ENCODE results near the gene ACAP1. TPM values are rescaled to one million over a fixed set of nuclear protein-coding genes. Genes with fewer than 3 reads are reported as not detected.

Gene ACAP1
- total and polyA plus RNA-seq, 9 of the 15 experiments (the other 6 are each of a cell fraction or from before 2014, with no cell fraction given): 0.15 to 8.5 (median 2.4) TPM

DNA sequence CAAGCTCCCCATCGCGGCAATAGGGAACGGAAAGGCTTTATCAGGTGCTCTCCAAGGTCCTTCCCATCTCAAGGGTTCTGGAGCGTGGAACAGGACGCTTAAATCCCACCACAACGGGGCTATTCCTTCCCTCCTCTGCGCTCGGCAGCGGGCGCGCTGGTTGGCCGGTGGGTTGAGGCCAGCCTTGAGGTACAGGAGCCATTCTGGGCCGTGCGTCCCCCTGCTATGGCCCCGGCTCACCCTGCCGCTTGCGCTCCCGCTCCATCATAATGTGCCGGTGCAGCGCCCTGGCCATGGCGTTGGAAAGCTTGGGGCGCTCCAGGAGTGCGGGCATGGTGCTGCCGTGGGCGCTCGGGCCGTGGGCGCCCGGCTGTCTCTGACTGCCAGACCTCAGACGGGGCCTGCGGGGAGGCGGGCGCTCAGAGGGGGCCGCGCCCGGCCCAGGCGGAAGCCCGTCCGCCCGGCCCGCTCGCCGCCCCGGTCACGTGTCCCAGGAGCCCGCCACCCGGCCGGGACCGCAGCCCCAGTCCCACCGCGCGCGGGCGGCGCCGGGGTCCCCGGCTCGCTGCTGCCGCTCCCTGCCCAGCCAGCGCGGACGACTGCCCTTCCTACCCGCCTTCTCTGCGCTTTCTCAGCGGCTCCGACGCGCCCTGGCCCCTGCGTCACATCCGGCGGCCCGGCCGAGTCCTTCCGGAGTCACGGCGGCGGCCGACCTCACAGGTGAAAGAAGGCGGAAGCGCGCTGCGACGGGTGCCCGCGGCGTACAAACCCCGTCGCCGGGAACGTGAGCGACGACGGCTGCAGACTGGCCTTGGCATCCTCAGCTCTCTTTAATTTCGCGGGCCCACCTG, 21.4 kb upstream of the ACAP1 start, which contains the start of gene GPS2 (continued):
- TF ChIP-seq, protein P1, sequence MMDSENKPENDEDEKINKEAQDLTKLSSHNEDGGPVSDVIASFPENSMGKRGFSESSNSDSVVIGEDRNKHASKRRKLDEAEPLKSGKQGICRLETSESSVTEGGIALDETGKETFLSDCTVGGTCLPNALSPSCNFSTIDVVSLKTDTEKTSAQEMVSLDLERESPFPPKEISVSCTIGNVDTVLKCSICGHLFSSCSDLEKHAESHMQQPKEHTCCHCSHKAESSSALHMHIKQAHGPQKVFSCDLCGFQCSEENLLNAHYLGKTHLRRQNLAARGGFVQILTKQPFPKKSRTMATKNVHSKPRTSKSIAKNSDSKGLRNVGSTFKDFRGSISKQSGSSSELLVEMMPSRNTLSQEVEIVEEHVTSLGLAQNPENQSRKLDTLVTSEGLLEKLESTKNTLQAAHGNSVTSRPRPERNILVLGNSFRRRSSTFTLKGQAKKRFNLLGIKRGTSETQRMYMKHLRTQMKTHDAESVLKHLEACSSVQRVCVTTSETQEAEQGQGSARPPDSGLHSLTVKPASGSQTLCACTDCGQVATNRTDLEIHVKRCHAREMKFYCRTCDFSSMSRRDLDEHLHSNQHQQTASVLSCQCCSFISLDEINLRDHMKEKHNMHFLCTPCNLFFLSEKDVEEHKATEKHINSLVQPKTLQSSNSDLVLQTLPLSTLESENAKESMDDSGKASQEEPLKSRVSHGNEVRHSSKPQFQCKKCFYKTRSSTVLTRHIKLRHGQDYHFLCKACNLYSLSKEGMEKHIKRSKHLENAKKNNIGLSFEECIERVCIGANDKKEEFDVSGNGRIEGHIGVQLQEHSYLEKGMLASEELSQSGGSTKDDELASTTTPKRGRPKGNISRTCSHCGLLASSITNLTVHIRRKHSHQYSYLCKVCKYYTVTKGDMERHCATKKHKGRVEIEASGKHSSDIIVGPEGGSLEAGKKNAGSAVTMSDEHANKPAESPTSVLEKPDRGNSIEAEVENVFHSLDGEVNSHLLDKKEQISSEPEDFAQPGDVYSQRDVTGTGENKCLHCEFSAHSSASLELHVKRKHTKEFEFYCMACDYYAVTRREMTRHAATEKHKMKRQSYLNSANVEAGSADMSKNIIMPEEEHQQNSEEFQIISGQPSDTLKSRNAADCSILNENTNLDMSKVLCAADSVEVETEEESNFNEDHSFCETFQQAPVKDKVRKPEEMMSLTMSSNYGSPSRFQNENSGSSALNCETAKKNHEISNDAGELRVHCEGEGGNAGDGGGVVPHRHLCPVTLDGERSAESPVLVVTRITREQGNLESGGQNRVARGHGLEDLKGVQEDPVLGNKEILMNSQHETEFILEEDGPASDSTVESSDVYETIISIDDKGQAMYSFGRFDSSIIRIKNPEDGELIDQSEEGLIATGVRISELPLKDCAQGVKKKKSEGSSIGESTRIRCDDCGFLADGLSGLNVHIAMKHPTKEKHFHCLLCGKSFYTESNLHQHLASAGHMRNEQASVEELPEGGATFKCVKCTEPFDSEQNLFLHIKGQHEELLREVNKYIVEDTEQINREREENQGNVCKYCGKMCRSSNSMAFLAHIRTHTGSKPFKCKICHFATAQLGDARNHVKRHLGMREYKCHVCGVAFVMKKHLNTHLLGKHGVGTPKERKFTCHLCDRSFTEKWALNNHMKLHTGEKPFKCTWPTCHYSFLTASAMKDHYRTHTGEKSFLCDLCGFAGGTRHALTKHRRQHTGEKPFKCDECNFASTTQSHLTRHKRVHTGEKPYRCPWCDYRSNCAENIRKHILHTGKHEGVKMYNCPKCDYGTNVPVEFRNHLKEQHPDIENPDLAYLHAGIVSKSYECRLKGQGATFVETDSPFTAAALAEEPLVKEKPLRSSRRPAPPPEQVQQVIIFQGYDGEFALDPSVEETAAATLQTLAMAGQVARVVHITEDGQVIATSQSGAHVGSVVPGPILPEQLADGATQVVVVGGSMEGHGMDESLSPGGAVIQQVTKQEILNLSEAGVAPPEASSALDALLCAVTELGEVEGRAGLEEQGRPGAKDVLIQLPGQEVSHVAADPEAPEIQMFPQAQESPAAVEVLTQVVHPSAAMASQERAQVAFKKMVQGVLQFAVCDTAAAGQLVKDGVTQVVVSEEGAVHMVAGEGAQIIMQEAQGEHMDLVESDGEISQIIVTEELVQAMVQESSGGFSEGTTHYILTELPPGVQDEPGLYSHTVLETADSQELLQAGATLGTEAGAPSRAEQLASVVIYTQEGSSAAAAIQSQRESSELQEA (IDR thresholded peaks at IDR 0.05; ENCODE audit: low read depth): peak; percentile 92
- TF ChIP-seq, protein P2, sequence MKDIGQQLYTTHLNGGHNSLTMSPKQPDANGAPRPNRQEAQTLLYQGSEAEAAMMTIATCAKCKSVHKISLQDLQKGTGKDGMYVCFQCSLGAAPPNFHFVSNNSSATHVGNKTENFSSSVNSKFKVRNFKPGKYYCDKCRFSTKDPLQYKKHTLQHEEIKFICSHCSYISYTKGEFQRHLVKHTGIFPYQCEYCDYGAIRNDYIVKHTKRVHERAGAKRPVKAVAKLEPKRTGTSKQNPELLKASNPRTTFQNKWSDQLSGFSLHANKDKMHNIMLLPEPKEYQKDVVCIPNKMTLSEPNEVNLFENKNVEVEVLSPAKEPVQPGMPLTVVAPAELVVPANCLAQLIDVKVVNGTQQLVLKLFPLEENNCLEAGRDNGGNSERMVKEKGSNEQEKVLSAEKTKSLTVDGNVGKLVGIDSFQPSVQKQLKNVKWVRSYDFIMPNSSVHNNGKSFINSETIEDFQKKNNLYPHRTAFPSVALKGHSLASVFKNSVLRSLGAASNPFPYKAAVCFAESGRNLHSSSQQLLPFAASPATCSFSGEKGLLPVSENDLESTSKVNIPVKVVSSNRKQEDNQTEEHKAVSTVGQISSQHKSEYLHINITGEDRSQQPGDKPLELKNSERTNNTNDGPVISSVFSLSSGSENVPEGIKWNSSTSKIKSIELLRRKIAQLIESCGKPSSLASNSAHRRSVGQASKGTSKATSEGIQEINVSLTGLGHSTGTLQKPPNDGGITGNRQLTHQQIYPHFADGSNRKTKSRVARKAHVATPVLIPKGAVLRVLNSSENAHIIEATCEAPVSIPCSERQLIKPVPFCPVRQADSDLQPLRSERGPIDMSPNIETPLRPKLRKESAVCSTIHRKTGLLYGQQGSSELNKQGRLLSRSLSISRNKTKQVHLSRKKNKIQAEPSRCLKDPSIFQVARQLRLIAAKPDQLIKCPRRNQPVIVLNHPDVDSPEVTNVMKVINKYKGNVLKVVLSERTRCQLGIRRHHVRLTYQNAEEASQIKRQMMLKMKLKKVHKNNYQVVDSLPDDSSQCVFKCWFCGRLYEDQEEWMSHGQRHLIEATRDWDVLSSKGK (CRISPR knock-in tag; IDR thresholded peaks at IDR 0.05): no peak
- TF ChIP-seq ZNF79 (CRISPR knock-in tag; IDR thresholded peaks at IDR 0.05; ENCODE audit: low read depth): no peak
- TF ChIP-seq DIDO1 (tag; IDR thresholded peaks at IDR 0.05; ENCODE audit: low read depth): peak; percentile 46; the same call in 1 of the 2 replicates
- TF ChIP-seq KAT7 (CRISPR knock-in tag; IDR thresholded peaks at IDR 0.05; ENCODE audit: borderline replicate concordance): peak; percentile 78; the same call in 1 of the 2 replicates
- TF ChIP-seq ZNF644 (tag; IDR thresholded peaks at IDR 0.05; ENCODE audit: low read depth): no peak
- TF ChIP-seq, protein P3, sequence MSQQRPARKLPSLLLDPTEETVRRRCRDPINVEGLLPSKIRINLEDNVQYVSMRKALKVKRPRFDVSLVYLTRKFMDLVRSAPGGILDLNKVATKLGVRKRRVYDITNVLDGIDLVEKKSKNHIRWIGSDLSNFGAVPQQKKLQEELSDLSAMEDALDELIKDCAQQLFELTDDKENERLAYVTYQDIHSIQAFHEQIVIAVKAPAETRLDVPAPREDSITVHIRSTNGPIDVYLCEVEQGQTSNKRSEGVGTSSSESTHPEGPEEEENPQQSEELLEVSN (IDR thresholded peaks at IDR 0.05; ENCODE audit: borderline replicate concordance in 1 of 2, extremely low read depth in 1 of 2, insufficient read depth in 1 of 2, insufficient read length in 1 of 2, low read depth in 1 of 2, low read length in 1 of 2, poor library complexity in 1 of 2, severe bottlenecking in 1 of 2): peak in 1 of 2 experiments; percentile 47

All from K562 (cell line).